C4-2B (cell line): ENCODE results near the gene TLR10.

Experiments used
- ZFX ChIP-seq: fragments of 450-650 bp; IDR thresholded peaks from 2 replicates; pipeline ENCODE4 v1.6.1; 2017
- TF ChIP-seq, protein P1 (sequence below): fragments of 450-650 bp; conservative IDR thresholded peaks from 2 replicates; pipeline ENCODE4 v1.5.1; 2017; ENCODE audit warnings: mild to moderate bottlenecking

DNA sequence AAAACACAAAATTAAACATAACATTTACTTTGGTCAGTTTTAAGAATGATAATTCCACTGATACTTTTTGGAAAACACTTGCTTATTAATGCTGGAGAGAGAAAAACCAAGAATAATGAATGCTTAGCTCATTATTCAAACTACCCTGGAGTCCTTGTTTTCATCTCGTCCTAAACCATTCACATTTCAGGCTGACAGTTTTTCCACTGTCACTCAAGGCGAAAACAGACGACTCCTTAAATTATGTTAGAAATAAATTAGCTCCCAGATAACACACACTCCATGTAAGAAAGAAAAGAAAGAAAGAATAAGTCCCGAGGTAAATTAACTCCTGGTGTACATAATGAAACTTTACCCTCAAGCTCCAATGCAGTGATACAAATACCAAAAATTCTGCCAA, 33.5 kb downstream of the TLR10 start:
- TF ChIP-seq, protein P1, sequence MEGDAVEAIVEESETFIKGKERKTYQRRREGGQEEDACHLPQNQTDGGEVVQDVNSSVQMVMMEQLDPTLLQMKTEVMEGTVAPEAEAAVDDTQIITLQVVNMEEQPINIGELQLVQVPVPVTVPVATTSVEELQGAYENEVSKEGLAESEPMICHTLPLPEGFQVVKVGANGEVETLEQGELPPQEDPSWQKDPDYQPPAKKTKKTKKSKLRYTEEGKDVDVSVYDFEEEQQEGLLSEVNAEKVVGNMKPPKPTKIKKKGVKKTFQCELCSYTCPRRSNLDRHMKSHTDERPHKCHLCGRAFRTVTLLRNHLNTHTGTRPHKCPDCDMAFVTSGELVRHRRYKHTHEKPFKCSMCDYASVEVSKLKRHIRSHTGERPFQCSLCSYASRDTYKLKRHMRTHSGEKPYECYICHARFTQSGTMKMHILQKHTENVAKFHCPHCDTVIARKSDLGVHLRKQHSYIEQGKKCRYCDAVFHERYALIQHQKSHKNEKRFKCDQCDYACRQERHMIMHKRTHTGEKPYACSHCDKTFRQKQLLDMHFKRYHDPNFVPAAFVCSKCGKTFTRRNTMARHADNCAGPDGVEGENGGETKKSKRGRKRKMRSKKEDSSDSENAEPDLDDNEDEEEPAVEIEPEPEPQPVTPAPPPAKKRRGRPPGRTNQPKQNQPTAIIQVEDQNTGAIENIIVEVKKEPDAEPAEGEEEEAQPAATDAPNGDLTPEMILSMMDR: no peak
- no peak for TF ChIP-seq ZFX
